ENCODE results near the gene MS4A13.
"Not testable (repeated sequence)": the region's sequence is repeated elsewhere in the genome, so short reads cannot be mapped to it uniquely, and the experiment has no call there.

The MS4A13 gene

GRCh38 chr11:60515144-60515855 is at the start of gene MS4A13:
TSS of gene MS4A13 (plus strand) at chr11:60515392. CDS start at chr11:60518084, 2,692 bp downstream.
- no peak for DNase-seq (ENCODE audit: extremely low read depth in 1 of 2, low read depth in 1 of 2)

GRCh38 chr11:60468829-60469228 is 46.4 kb upstream of the MS4A13 start:
- no peak for DNase-seq (ENCODE audit: extremely low read depth in 1 of 2, low read depth in 1 of 2)

GRCh38 chr11:60469723-60470122 is 45.5 kb upstream of the MS4A13 start:
- no peak for DNase-seq (ENCODE audit: extremely low read depth in 1 of 2, low read depth in 1 of 2)

GRCh38 chr11:60477035-60477445 is 38.2 kb upstream of the MS4A13 start:
- DNase-seq (ENCODE audit: extremely low read depth in 1 of 2, low read depth in 1 of 2) = no peak

GRCh38 chr11:60482361-60482760 is 32.8 kb upstream of the MS4A13 start:
- no peak for DNase-seq (ENCODE audit: extremely low read depth in 1 of 2, low read depth in 1 of 2)

- DNase-seq (ENCODE audit: extremely low read depth in 1 of 2, low read depth in 1 of 2) = no peak
Observed at GRCh38 chr11:60485987-60486386, 29.2 kb upstream of the MS4A13 start.

GRCh38 chr11:60492488-60493009 is 22.6 kb upstream of the MS4A13 start, which contains the start of gene MS4A12:
TSS of gene MS4A12 (plus strand) at chr11:60492778. CDS start at chr11:60497319, 4,541 bp downstream.
- no peak for DNase-seq (ENCODE audit: extremely low read depth in 1 of 2, low read depth in 1 of 2)

GRCh38 chr11:60493454-60493853 is 21.7 kb upstream of the MS4A13 start:
- DNase-seq (ENCODE audit: extremely low read depth in 1 of 2, low read depth in 1 of 2) = no peak

- DNase-seq (ENCODE audit: extremely low read depth in 1 of 2, low read depth in 1 of 2) = no peak
Observed at GRCh38 chr11:60498399-60498798, 16.8 kb upstream of the MS4A13 start.

GRCh38 chr11:60498853-60499252 is 16.3 kb upstream of the MS4A13 start:
- no peak for DNase-seq (ENCODE audit: extremely low read depth in 1 of 2, low read depth in 1 of 2)

- DNase-seq (ENCODE audit: extremely low read depth in 1 of 2, low read depth in 1 of 2) = no peak
Observed at GRCh38 chr11:60500276-60500910, 14.8 kb upstream of the MS4A13 start.

- DNase-seq (ENCODE audit: extremely low read depth in 1 of 2, low read depth in 1 of 2) = no peak
Observed at GRCh38 chr11:60502221-60502775, 12.9 kb upstream of the MS4A13 start.

GRCh38 chr11:60504219-60504905 is 10.8 kb upstream of the MS4A13 start:
- DNase-seq (ENCODE audit: extremely low read depth in 1 of 2, low read depth in 1 of 2) = no peak

- DNase-seq (ENCODE audit: extremely low read depth in 1 of 2, low read depth in 1 of 2) = not testable (repeated sequence)
Observed at GRCh38 chr11:60509609-60510008, 5.6 kb upstream of the MS4A13 start.

- not testable (repeated sequence) for DNase-seq (ENCODE audit: extremely low read depth in 1 of 2, low read depth in 1 of 2)
Observed at GRCh38 chr11:60510209-60510608, 5.0 kb upstream of the MS4A13 start.

GRCh38 chr11:60511393-60511792 is 3.8 kb upstream of the MS4A13 start:
- no peak for DNase-seq (ENCODE audit: extremely low read depth in 1 of 2, low read depth in 1 of 2)

GRCh38 chr11:60512651-60513225 is 2.5 kb upstream of the MS4A13 start:
- no peak for DNase-seq (ENCODE audit: extremely low read depth in 1 of 2, low read depth in 1 of 2)

- DNase-seq (ENCODE audit: extremely low read depth in 1 of 2, low read depth in 1 of 2) = no peak
Observed at GRCh38 chr11:60513496-60514460, 1.4 kb upstream of the MS4A13 start.

GRCh38 chr11:60528465-60528864 is 13.3 kb downstream of the MS4A13 start:
- DNase-seq (ENCODE audit: extremely low read depth in 1 of 2, low read depth in 1 of 2) = no peak

- DNase-seq (ENCODE audit: extremely low read depth in 1 of 2, low read depth in 1 of 2) = no peak
Observed at GRCh38 chr11:60528934-60529333, 13.7 kb downstream of the MS4A13 start.

All from stimulated activated CD8-positive, alpha-beta memory T cell treated with anti-CD3 and anti-CD28 coated beads, Interleukin-7, amount 100 ng/mL, for 48 hours (primary cell).